Central memory CD4-positive, alpha-beta T cell (primary cell): ENCODE results near the gene MISP.
A peak's percentile ranks its signal among the peaks of the same experiment; 100 is the strongest.

ENCODE experiments used
- DNase-seq: peaks from one replicate; pipeline ENCODE4 v3.0.0; 2022

MISP gene

GRCh38 chr19:797528-798414 lies 46.9 kb downstream of the MISP start:
- peak; percentile 86 for DNase-seq

GRCh38 chr19:798415-799075 lies 47.6 kb downstream of the MISP start:
- DNase-seq, result no peak

GRCh38 chr19:799076-799881 lies 48.4 kb downstream of the MISP start:
- DNase-seq, result no peak

- no peak for DNase-seq
Measured at GRCh38 chr19:800360-801029, 49.6 kb downstream of the MISP start.

- no peak for DNase-seq
Measured at GRCh38 chr19:801030-801860, 50.3 kb downstream of the MISP start.

- DNase-seq, result no peak
Measured at GRCh38 chr19:801861-802497, 51.1 kb downstream of the MISP start.

GRCh38 chr19:802498-803098 lies 51.7 kb downstream of the MISP start:
- DNase-seq, result no peak

- DNase-seq, result no peak
Measured at GRCh38 chr19:803099-803561, 52.2 kb downstream of the MISP start.

- no peak for DNase-seq
Measured at GRCh38 chr19:803686-804418, 52.9 kb downstream of the MISP start.

- no peak for DNase-seq
Measured at GRCh38 chr19:804419-805165, 53.7 kb downstream of the MISP start.

GRCh38 chr19:805166-805551 lies 54.2 kb downstream of the MISP start:
- DNase-seq, result no peak

GRCh38 chr19:805600-806550 lies 55.0 kb downstream of the MISP start:
- DNase-seq, result no peak

- DNase-seq, result no peak
Measured at GRCh38 chr19:806815-807421, 56.0 kb downstream of the MISP start.

GRCh38 chr19:807627-808422 lies 56.9 kb downstream of the MISP start:
- no peak for DNase-seq

- DNase-seq, result no peak
Measured at GRCh38 chr19:808423-808775, 57.5 kb downstream of the MISP start.

GRCh38 chr19:810077-810855 lies 59.4 kb downstream of the MISP start:
- DNase-seq, result no peak
